Stimulated activated CD8-positive, alpha-beta memory T cell treated with anti-CD3 and anti-CD28 coated beads, Interleukin-4, amount 100 ng/mL, for 48 hours (primary cell): ENCODE results near the gene SHROOM1.

ENCODE experiments used
- DNase-seq: peaks from one replicate; pipeline ENCODE4 v3.0.0-alpha.2; 2020

SHROOM1 gene

GRCh38 chr5:132802044-132802684 lies 28.3 kb downstream of the SHROOM1 start:
- no peak for DNase-seq

- DNase-seq = no peak
These were observed 29.9 kb downstream of the SHROOM1 start for GRCh38 chr5:132800545-132800944.

GRCh38 chr5:132799392-132799791 lies 31.1 kb downstream of the SHROOM1 start:
- no peak for DNase-seq

- no peak for DNase-seq
These were observed 32.8 kb downstream of the SHROOM1 start for GRCh38 chr5:132797651-132798050.

- DNase-seq = no peak
These were observed 39.4 kb downstream of the SHROOM1 start for GRCh38 chr5:132791026-132791425.

- no peak for DNase-seq
These were observed 40.1 kb downstream of the SHROOM1 start for GRCh38 chr5:132790201-132790865.

GRCh38 chr5:132788990-132789886 lies 41.2 kb downstream of the SHROOM1 start:
- DNase-seq = no peak

GRCh38 chr5:132788508-132788907 lies 41.9 kb downstream of the SHROOM1 start:
- no peak for DNase-seq

GRCh38 chr5:132787076-132787475 lies 43.4 kb downstream of the SHROOM1 start:
- DNase-seq = no peak

- DNase-seq = no peak
These were observed 44.6 kb downstream of the SHROOM1 start for GRCh38 chr5:132785864-132786263.

- DNase-seq = no peak
These were observed 45.1 kb downstream of the SHROOM1 start for GRCh38 chr5:132785365-132785764.

- no peak for DNase-seq
These were observed 48.3 kb downstream of the SHROOM1 start for GRCh38 chr5:132782101-132782500.

- DNase-seq = no peak
These were observed 49.4 kb downstream of the SHROOM1 start for GRCh38 chr5:132781029-132781428.

- no peak for DNase-seq
These were observed 49.9 kb downstream of the SHROOM1 start for GRCh38 chr5:132780577-132780976.

GRCh38 chr5:132779961-132780360 lies 50.5 kb downstream of the SHROOM1 start:
- DNase-seq = no peak

- DNase-seq = no peak
These were observed 51.6 kb downstream of the SHROOM1 start for GRCh38 chr5:132778856-132779255.

GRCh38 chr5:132778129-132778528 lies 52.3 kb downstream of the SHROOM1 start:
- DNase-seq = no peak

- peak; percentile 55 for DNase-seq
These were observed 53.0 kb downstream of the SHROOM1 start, which contains the start of gene SEPTIN8 for GRCh38 chr5:132777209-132778069. TSS of gene SEPTIN8 (minus strand) at chr5:132777239. CDS start at chr5:132777137, 102 bp downstream.

GRCh38 chr5:132776938-132777208 lies 53.6 kb downstream of the SHROOM1 start:
- DNase-seq = no peak

GRCh38 chr5:132776131-132776937 lies 54.1 kb downstream of the SHROOM1 start:
- no peak for DNase-seq

GRCh38 chr5:132775476-132775961 lies 54.9 kb downstream of the SHROOM1 start:
- DNase-seq = no peak

- no peak for DNase-seq
These were observed 55.6 kb downstream of the SHROOM1 start for GRCh38 chr5:132774896-132775295.
